GM12891 (cell line): ENCODE data around the gene STOML1.

Experiments used
- POLR2A ChIP-seq: IDR thresholded peaks from 2 replicates; pipeline ENCODE4 v1.6.1; 2011; ENCODE audit warnings: low read depth, low read length, control low read depth
- TAF1 ChIP-seq: IDR thresholded peaks from 2 replicates; pipeline ENCODE4 v1.6.1; 2011; ENCODE audit warnings: low read depth, low read length, control low read depth

DNA sequence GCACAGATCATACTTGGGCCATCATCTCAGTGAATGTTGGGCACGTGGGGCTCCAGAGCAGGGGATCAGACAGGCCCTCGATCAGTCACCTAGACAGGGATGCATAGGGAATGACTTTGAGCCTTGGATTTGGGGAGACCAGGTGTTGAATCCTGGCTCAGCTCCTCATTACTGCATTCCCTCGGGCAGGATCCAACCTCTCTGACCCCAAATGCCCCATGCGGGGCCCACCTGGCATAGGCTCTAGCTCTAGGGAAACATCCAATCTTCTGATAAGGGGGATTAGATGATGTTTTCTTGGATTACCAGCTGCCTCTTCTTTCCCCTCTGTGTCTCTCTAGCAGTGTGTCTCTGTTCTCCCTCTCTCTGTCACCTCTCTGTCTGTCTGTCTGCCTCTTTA, 43.1 kb downstream of the STOML1 start:
- TF ChIP-seq POLR2A (no peak), TAF1 (no peak)
